ENCODE results near the gene DET1. TPM values are rescaled to one million over a fixed set of nuclear protein-coding genes. Genes with fewer than 3 reads are reported as not detected.

Gene DET1
- total RNA-seq, result 1 to 10 TPM; 8.2 to 8.3 TPM

DNA sequence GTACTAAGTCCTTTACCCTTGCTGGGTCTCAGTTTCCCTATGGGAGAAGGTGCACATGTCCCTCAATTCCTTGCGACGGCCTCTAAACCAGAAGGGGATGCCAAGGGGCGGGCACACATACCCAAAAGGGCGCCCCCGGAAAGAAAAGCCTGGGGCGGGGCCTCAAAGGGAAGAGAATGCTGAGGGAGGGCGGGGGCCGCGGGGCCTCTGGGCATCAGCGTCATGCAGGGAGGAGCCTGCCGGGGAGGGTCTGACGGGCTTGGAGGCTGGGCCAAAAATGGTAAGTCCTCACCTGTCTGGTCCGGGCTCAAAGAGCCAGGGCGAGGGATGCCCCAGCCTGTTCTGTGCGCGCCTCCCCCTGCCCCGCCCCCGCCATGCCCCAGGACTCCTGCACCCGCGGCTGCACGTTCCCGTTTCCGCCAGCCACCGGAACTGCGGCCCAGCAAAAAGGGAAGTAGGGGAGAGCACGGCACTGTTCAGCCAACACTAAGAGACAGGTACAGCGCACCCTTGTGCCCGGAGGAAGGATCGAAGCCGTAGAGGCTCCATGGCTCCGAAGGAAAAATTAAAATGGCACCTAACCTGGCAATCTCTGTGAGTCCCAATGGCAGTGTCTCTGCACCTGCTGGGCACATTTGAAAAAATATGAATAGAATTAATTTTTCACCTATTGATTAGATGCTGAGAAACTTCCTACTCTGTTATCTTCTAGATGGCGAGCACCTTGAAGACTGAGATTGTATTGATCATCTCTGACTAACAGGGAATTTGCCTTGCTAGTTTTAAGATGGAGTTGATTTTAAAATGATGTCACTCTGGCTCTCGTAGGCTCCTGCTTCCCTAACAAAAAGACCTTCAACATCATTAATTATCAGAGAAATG lies at the start of gene DET1:
Gene DET1 (minus strand): TSS at position 434 of the 882 bp plus-strand sequence. CDS start 14,976 bp downstream, outside the sequence.
- TF ChIP-seq POLR2A (IDR thresholded peaks at IDR 0.05), result peak in 2 of 3 donors; percentile 40 to 49
- TF ChIP-seq CTCF (IDR thresholded peaks at IDR 0.05), result peak; percentile 65 to 93 (median 84)
- DNase-seq, result peak; percentile 94 to 97 (median 96)
- WGBS, 2 donors, result 1 to 2% methylated on average over 19 to 33 of the region's 33 CpGs
- Histone ChIP-seq H3K36me3 (replicated peaks in 1 of 2; ENCODE audit: insufficient read depth in 1 of 2, low read depth in 2 of 2) (no peaks in the 10 kb centered on the region), H3K4me1 (peaks cover 5% of the 10 kb centered on the region), H3K9me3 (peaks cover 0 to 3% (median 0%) of the 10 kb centered on the region in 3 donors), H3K27ac (peak within 1 kb of the TSS; percentile 67 to 90 (median 77)), H3K27me3 (no peaks in the 10 kb centered on the region), H3K4me3 (peak within 1 kb of the TSS; percentile 48 to 64)
- intact Hi-C loops (cut with DNase I), result no loop called here
- peak; percentile 99 for ATAC-seq

GRCh38 chr15:88591384-88591783 lies 44.9 kb upstream of the DET1 start:
- H3K36me3 ChIP-seq (replicated peaks in 1 of 2; ENCODE audit: insufficient read depth in 1 of 2, low read depth in 2 of 2), result no peaks in the 10 kb centered on the region
- intact Hi-C loops (cut with DNase I), result no loop called here

GRCh38 chr15:88590759-88591158 lies 44.3 kb upstream of the DET1 start:
- ATAC-seq, result no peak
- H3K27ac ChIP-seq, result no peak overlapping the region
- 62 to 67% methylated on average over 6 of the region's 6 CpGs for WGBS, 2 donors

More at GRCh38 chr15:88591384-88591783, 44.9 kb upstream of the DET1 start:
- no peak for TF ChIP-seq POLR2A (IDR thresholded peaks at IDR 0.05)
- no peak for TF ChIP-seq CTCF (IDR thresholded peaks at IDR 0.05)
- Histone ChIP-seq H3K4me1 (no peaks in the 10 kb centered on the region), H3K27me3 (no peaks in the 10 kb centered on the region), H3K27ac (no peak overlapping the region), H3K4me3 (no peak overlapping the region), H3K9me3 (no peaks in the 10 kb centered on the region)
- no peak for DNase-seq
- ATAC-seq, result no peak

GRCh38 chr15:88586401-88587162 lies 40.1 kb upstream of the DET1 start:
- H3K9me3 ChIP-seq, result no peaks in the 10 kb centered on the region
- H3K27me3 ChIP-seq, result no peaks in the 10 kb centered on the region
- H3K36me3 ChIP-seq (replicated peaks in 1 of 2; ENCODE audit: insufficient read depth in 1 of 2, low read depth in 2 of 2), result no peaks in the 10 kb centered on the region
- no peaks in the 10 kb centered on the region for H3K4me1 ChIP-seq
- no peak overlapping the region for H3K27ac ChIP-seq
- intact Hi-C loops (cut with DNase I), result no loop called here
- no peak for TF ChIP-seq POLR2A (IDR thresholded peaks at IDR 0.05)
- no peak for TF ChIP-seq CTCF (IDR thresholded peaks at IDR 0.05)
- no peak for ATAC-seq
- no peak for DNase-seq
- no peak overlapping the region for H3K4me3 ChIP-seq
- 50 to 55% methylated on average over 4 of the region's 4 CpGs for WGBS, 2 donors

More at GRCh38 chr15:88590759-88591158, 44.3 kb upstream of the DET1 start:
- no peaks in the 10 kb centered on the region for H3K4me1 ChIP-seq
- H3K27me3 ChIP-seq, result no peaks in the 10 kb centered on the region
- TF ChIP-seq POLR2A (IDR thresholded peaks at IDR 0.05) (no peak), CTCF (IDR thresholded peaks at IDR 0.05) (no peak)
- DNase-seq, result no peak
- H3K36me3 ChIP-seq (replicated peaks in 1 of 2; ENCODE audit: insufficient read depth in 1 of 2, low read depth in 2 of 2), result no peaks in the 10 kb centered on the region
- no peaks in the 10 kb centered on the region for H3K9me3 ChIP-seq
- H3K4me3 ChIP-seq, result no peak overlapping the region
- intact Hi-C loops (cut with DNase I), result no loop called here

Measured in body of pancreas (tissue), 4 donors.